GM18951 (cell line): ENCODE results near the gene TLR5.

Source experiments
- POLR2A ChIP-seq: IDR thresholded peaks from 4 replicates; pipeline ENCODE4 v1.6.1; 2011; ENCODE audit warnings: mild to moderate bottlenecking; ENCODE audit not compliant: insufficient read length, insufficient read depth; ENCODE audit errors: extremely low read depth
- in situ Hi-C: fragments of 300-500 bp; cut with MboI; formaldehyde crosslinking; loops from one replicate; pipeline ENCODE4 v1.12.0; 2022; ENCODE audit warnings: low sequenced_read_pairs, mixed read lengths, inconsistent platforms; ENCODE audit not compliant: unreplicated experiment

TLR5 gene

GRCh38 chr1:223083831-223084230 is 59.2 kb downstream of the TLR5 start:
- TF ChIP-seq POLR2A: no peak
- in situ Hi-C loops: loop anchor here (25.0 kb wide), 2 partner anchors 297 to 622 kb away; no protein-coding TSS in a partner anchor

GRCh38 chr1:223082914-223083313 is 60.1 kb downstream of the TLR5 start:
- no peak for TF ChIP-seq POLR2A

DNA sequence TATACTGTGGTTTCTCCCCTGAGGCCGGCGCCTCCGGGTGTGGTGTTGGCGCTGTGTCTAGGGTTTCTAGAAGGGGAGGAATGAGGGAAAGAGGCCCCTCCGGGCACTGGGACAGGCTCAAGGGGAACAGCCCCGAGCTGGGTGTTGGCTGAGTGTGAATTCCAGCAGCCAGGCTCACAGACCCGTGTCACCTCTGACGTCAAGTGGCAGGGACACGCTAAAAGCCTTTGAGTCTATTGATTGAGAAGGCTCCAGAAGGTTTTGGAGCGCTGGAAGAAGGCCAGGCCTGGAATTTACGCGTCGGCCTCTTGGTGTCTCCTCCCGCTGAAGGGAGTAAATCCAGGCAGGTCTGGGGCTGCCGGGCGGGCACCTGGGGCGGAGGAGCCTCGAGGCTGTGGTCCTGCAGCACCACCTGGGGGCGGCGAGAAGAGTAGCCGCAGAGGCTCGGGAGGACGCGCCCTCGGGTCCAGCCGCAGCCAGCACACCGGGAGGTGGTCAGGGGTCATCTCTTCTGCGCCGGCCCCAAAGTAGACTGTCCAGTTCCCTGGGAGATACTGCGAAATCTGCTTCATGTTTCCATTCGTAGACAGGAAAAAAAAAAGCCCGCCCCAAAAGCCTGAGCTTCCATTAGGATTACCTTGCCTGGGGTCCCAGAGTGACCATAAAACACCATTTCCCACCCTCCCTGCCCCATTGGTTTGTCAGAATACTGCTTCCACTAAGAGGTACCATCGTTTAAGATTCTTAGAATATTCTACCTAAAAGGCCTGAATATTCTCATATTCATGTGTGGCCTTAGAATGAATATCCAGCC is 61.7 kb downstream of the TLR5 start:
- in situ Hi-C loops: loop anchor here (25.0 kb wide), 2 partner anchors 294 to 619 kb away; no protein-coding TSS in a partner anchor
- no peak for TF ChIP-seq POLR2A

More at GRCh38 chr1:223082914-223083313, 60.1 kb downstream of the TLR5 start:
- in situ Hi-C loops: loop anchor here (25.0 kb wide), 2 partner anchors 296 to 621 kb away; no protein-coding TSS in a partner anchor

DNA sequence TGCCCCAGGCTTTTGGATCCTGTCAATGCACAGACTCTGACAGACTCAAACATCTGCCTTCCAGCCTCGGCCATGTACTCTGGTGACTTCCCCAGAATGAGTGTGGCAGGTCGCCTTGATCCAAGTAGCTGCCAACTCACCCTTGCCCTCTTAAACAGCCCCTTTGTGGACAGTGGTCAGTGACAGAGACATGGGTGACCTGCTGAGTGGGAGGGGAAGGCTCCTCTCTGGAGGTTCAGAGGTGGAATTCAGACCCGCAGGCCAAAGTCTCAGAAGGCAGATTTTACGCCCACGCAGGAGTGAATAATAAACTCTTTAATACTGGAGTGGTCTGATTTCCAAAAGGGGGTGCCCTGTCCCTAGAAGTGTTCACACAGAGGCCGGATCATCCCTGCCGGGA is 63.5 kb downstream of the TLR5 start:
- no peak for TF ChIP-seq POLR2A
- in situ Hi-C loops: loop anchor here (25.0 kb wide), 2 partner anchors 292 to 617 kb away; no protein-coding TSS in a partner anchor

DNA sequence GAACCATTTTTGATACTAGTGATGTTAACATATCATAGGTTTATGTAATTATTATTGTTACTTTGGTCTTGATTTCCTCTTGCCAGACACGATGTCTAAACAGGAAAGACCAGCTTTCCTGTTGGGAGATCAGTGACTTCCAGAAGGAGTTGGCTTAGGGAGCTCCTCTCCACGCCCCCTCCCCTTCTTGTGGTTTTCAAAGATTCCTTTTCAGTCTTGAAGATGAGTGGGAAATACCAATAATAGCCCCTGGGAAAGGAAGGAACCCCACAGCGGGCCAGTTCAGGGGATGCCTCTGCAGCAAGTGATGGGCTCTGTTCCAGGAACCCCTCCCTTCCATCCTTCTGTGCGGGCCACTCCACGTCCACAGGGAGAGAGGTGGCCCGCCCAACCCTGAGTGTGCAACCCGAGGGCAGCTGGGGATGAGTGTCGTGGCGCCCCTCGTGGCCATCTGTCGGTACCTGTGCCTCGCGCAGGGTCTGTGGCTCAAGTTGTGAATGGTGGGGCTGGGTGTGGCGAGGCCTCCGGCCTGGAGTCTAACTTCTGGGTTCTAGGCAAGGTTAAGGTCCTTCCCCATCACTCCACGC is 65.7 kb downstream of the TLR5 start:
- TF ChIP-seq POLR2A: no peak
- in situ Hi-C loops: loop anchor here (25.0 kb wide), 2 partner anchors 290 to 615 kb away; no protein-coding TSS in a partner anchor

DNA sequence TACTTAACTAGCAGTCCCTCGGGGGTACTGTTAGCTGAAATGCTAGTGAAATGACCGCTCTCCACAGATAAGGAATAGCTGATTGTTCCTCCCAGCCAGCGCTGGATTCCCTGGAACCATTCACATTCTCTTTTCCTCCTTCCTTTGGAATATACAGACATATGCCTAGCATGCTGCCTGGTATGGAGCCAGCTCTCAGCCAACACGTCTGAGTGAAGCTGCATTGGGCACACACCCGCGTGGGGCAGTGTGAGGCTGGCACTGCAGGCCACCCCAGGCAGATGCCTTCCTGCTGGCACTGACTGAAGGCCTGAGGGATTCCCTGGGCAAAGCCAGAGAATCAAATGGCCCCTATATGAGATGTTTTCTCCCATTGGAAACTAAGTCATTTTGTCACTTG is 66.7 kb downstream of the TLR5 start:
- in situ Hi-C loops: loop anchor here (25.0 kb wide), 2 partner anchors 289 to 614 kb away; no protein-coding TSS in a partner anchor
- no peak for TF ChIP-seq POLR2A

GRCh38 chr1:223075834-223076233 is 67.2 kb downstream of the TLR5 start:
- TF ChIP-seq POLR2A: no peak
- in situ Hi-C loops: loop anchor here (25.0 kb wide), 2 partner anchors 289 to 614 kb away; no protein-coding TSS in a partner anchor

- TF ChIP-seq POLR2A: no peak
- in situ Hi-C loops: loop anchor here (25.0 kb wide), 2 partner anchors 287 to 612 kb away; no protein-coding TSS in a partner anchor
Observed at GRCh38 chr1:223074445-223075300, 68.4 kb downstream of the TLR5 start.

GRCh38 chr1:223068900-223069665 is 74.0 kb downstream of the TLR5 start:
- TF ChIP-seq POLR2A: no peak
- in situ Hi-C loops: no loop called here

GRCh38 chr1:223067914-223068313 is 75.1 kb downstream of the TLR5 start:
- in situ Hi-C loops: no loop called here
- no peak for TF ChIP-seq POLR2A

- no peak for TF ChIP-seq POLR2A
- in situ Hi-C loops: no loop called here
Observed at GRCh38 chr1:223066415-223066814, 76.6 kb downstream of the TLR5 start.

- in situ Hi-C loops: no loop called here
- no peak for TF ChIP-seq POLR2A
Observed at GRCh38 chr1:223062177-223062576, 80.9 kb downstream of the TLR5 start.
